NCI-H128 (cell line): ENCODE measurements around the gene GSTM1.
"Not testable (repeated sequence)": the region's sequence is repeated elsewhere in the genome, so short reads cannot be mapped to it uniquely, and the experiment has no call there.

Source experiments
- DNase-seq: peaks from one replicate; lab custom pipeline; 2025; ENCODE audit not compliant: unreplicated experiment; lab: John Stamatoyannopoulos, UW

Gene GSTM1

GRCh38 chr1:109697066-109697465 lies 9.4 kb downstream of the GSTM1 start:
- DNase-seq = no peak

GRCh38 chr1:109697861-109698260 lies 10.2 kb downstream of the GSTM1 start:
- not testable (repeated sequence) for DNase-seq

DNA sequence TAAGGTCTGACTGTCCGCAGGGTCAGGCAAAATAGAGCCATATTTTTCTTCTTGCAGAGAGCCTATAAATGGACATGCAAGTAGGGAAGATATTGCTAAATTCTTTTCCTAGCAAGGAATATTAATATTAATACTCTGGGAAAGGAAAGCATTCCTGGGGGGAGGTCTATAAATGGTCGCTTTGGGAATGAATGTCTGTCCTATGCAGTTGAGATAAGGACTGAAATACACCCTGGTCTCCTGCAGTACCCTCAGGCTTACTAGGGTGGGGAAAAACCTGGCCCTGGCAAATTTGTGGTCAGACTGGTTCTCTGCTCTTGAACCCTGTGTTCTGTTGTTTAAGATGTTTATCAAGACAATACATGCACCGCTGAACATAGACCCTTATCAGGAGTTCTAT lies 15.3 kb downstream of the GSTM1 start:
- not testable (repeated sequence) for DNase-seq

GRCh38 chr1:109704173-109704572 lies 16.6 kb downstream of the GSTM1 start:
- DNase-seq = no peak

GRCh38 chr1:109705411-109705810 lies 17.8 kb downstream of the GSTM1 start:
- DNase-seq = no peak

- not testable (repeated sequence) for DNase-seq
Observed at GRCh38 chr1:109708949-109709348, 21.3 kb downstream of the GSTM1 start.

- DNase-seq = not testable (repeated sequence)
Observed at GRCh38 chr1:109709822-109710221, 22.2 kb downstream of the GSTM1 start.

GRCh38 chr1:109711593-109712320 lies 24.1 kb downstream of the GSTM1 start, which contains the start of gene GSTM5:
Gene GSTM5 (plus strand): TSS chr1:109712251. CDS start chr1:109712313, 62 bp downstream.
- not testable (repeated sequence) for DNase-seq

DNA sequence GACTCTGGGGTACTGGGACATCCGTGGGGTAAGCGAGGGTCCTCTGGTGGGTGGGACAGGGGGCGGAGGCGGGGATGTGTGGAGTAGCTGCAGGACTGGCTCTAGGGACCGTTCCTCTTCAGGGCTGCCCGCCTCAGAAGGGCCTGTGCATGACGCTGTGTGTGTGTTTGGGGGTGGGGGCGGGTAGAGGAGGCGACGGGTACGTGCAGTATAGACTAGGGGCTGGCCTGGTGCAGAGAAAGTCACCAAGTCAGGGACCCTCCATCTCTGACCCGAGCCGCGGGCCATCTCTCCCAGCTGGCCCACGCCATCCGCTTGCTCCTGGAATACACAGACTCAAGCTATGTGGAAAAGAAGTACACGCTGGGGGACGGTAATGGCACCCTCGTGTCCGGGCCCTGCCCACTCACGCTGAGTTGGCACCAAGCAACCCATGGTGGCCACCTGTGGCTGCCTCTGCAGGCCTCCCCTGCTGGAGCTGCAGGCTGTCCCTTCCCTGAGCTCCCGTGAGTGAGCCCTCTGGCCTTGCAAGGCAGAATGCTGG lies 24.8 kb downstream of the GSTM1 start:
- no peak for DNase-seq

GRCh38 chr1:109713636-109714035 lies 26.0 kb downstream of the GSTM1 start:
- DNase-seq = no peak

DNA sequence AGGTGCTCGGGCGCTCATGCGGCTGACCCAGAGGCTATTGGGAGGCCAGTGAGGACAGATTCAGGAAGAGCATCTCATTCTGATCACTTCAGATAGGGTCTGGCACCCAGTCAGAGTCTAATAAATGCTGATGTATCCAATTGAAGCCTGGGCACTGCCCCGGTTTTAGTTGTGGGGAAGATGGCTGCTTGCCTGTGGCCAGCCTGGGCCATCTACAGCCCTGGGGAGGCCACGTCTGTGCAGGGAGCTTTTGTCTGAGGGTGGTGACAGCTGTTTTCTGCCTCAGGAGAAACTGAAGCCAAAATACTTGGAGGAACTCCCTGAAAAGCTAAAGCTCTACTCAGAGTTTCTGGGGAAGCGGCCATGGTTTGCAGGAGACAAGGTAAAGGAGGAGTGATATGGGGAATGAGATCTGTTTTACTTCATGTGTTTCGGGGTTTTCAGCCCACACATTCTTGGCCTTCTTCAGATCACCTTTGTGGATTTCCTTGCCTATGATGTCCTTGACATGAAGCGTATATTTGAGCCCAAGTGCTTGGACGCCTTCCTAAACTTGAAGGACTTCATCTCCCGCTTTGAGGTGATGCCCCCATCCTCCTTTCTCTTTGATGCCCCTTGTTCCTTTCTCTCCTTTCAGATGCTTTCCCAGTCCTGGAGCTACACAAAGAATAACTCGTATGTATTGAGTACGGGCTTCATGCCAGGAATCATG lies 27.2 kb downstream of the GSTM1 start:
- DNase-seq = no peak

- no peak for DNase-seq
Observed at GRCh38 chr1:109716121-109716520, 28.5 kb downstream of the GSTM1 start.

- DNase-seq = no peak
Observed at GRCh38 chr1:109716570-109717090, 29.0 kb downstream of the GSTM1 start.

- DNase-seq = no peak
Observed at GRCh38 chr1:109717729-109718128, 30.1 kb downstream of the GSTM1 start.

DNA sequence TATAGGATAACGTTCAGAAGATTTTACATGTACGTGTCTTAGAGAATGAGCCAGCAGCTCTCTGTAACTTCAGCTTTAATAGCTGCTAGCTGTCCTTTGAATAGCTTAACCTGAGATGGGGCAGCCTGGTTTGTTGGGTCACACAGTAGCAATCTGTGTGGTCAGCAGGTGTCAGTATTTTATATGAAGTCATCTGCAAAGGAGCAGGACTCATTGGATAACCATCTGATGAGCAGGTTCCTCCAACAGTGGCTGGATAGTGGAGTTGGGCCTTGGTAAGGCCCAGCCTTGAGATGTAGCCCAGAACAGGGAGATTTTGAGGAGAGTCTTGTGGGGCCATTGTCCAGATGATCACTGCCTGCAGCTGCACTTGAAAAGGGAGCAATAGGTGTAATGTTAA lies 30.9 kb downstream of the GSTM1 start:
- no peak for DNase-seq

GRCh38 chr1:109719337-109719837 lies 31.8 kb downstream of the GSTM1 start:
- no peak for DNase-seq

DNA sequence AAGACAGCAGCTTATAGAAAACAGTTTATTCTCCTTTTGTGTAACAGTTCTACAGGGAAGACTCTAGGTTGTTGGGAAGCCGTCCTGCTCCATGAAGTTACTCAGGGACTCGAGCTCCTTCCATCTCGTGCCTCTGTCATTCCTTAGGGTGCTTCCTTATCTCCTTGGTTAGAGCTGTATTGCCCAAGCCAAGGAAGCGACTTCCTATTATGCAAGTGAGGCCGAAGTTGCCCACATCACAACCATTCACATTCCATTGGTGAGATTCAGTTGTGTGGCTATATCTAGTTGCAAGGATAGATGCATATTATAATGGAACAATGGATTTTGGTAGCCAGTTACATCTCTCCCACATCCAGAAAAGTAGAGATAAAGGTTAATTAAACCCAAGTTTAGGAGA lies 33.4 kb downstream of the GSTM1 start:
- no peak for DNase-seq

DNA sequence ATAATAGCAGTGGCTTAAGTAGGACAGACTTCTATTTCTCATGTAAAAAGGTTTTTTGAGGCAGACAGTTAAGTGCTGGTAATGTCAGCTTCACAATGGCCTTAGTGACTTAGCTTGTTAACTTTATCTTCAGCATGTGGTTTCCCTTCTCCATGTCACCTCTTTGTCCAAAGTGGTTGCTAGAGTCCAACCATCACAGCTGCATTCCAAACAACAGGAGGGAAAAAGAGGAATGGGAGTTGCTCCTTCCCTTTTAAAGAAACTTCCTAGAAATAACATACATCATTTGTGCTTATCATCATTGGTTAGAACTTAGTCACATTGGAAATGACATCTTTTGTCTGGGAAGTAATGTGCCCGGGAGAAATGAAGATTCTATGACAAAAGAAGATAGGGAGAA lies 34.4 kb downstream of the GSTM1 start:
- no peak for DNase-seq

DNA sequence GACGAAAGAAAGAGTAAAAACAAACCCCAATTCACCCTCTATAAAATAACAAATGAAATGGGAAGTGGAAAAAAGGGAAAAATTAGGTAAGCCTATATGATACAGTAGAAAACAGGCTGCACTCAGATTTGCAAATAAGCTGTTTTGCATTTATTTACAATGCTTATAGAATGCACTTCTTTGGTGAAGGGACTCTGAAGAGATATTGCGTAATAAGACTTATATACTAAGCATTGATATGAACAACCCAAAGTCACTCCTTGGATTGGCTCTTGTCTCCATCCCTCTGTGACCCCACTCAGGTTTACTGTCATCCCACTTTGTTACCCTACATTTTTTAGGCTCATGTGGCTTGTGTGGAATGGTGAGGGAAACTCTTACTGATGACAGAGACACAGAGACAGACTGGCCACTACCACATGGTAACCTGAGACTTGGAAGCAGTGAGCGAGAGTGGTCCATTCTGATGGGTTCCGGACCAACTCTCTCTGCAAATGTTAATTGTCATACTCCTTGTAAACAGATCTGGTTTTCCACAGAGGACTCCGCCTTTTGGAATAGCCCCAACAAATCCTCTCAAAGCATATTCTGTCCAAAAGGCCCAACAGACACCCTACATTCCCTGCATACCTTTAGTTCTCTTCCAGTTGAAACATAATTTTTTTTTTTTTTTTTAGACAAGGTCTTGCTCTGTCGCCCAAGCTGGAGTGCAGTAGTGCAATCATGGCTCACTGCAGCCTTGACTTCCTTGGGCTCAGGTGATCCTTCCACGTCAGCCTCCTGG lies 35.5 kb downstream of the GSTM1 start:
- no peak for DNase-seq

GRCh38 chr1:109724933-109725332 lies 37.3 kb downstream of the GSTM1 start:
- no peak for DNase-seq

GRCh38 chr1:109725510-109725909 lies 37.9 kb downstream of the GSTM1 start:
- no peak for DNase-seq
